Omental fat pad (tissue), 4 donors: ENCODE results near the gene NREP. TPM values are rescaled to one million over a fixed set of nuclear protein-coding genes. Genes with fewer than 3 reads are reported as not detected.

Experiments used
- ATAC-seq: fragments of 150-250 bp; one replicate; pipeline ENCODE4 v1.9.1; 2016; ENCODE audit warnings: mild to moderate bottlenecking, moderate library complexity; ENCODE audit not compliant: low FRiP score
- DNase-seq: peaks from one replicate; pipeline ENCODE4 v3.0.0-alpha.2; 2019; ENCODE audit warnings: low spot score
- CTCF ChIP-seq, 3 donors: fragments of 450-650 bp; IDR thresholded peaks; one replicate each; pipeline ENCODE4 v1.5.1; 2016 to 2017; ENCODE audit warnings: antibody characterized with exemption in 3 of 3, mild to moderate bottlenecking in 3 of 3, moderate library complexity in 2 of 3
- total RNA-seq, 4 donors: library from RNA; depleted of rRNA; stranded (reverse); fragments of >200 nt; gene quantifications; one replicate each; pipeline ENCODE4 v1.1.0, GENCODE V29; 2016

The NREP gene
- total RNA-seq, 4 donors from 2014 or later = 4.4 to 17.2 (median 6.8) TPM

GRCh38 chr5:111779922-111780292 lies 22.9 kb upstream of the NREP start:
- DNase-seq (no peak), ATAC-seq (no peak)
- TF ChIP-seq CTCF (IDR thresholded peaks at IDR 0.05) = no peak

DNA sequence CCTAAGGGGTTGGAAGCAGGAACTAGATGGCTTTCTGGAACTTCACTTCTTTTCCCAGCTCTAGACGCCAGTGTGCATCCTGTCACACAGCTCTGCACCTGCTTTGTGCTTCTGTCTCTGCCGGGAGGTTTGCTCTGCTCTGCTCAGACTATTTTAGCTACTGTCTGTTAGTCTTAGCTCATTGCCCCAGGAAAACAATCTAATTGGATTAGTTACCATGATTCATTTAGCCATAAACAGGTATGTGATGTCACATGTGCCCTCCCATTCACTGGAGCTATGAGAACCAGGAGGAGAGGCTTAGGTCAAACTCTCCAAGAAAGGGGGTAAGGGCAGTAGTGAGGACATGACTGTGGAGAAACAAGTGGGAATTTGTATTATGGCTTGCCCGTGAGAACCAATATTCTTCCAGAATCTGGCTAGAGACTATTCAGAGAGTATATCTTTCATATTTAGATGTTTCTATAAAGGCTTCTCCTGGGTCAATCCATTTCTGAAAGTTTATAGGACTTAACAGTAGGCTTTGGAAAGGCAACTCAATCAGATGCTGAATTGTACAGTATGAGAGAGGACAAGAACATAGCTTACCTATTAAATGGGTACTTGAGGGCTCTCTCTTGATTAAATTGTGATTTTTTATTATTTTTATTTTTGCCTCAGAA lies 22.4 kb upstream of the NREP start:
- DNase-seq (no peak), ATAC-seq (no peak)
- no peak for TF ChIP-seq CTCF (IDR thresholded peaks at IDR 0.05)

- no peak for TF ChIP-seq CTCF (IDR thresholded peaks at IDR 0.05)
- DNase-seq (no peak), ATAC-seq (no peak)
Observed at GRCh38 chr5:111776913-111777781, 20.2 kb upstream of the NREP start.

GRCh38 chr5:111775224-111775623 lies 18.2 kb upstream of the NREP start:
- TF ChIP-seq CTCF (IDR thresholded peaks at IDR 0.05) = no peak
- no peak for DNase-seq
- no peak for ATAC-seq

GRCh38 chr5:111774525-111774924 lies 17.5 kb upstream of the NREP start:
- ATAC-seq (no peak), DNase-seq (no peak)
- no peak for TF ChIP-seq CTCF (IDR thresholded peaks at IDR 0.05)

GRCh38 chr5:111772456-111773122 lies 15.6 kb upstream of the NREP start:
- no peak for DNase-seq
- ATAC-seq = no peak
- TF ChIP-seq CTCF (IDR thresholded peaks at IDR 0.05) = no peak
